LNCaP clone FGC (cell line): ENCODE measurements around the gene TADA2A.

Source experiments
- DNase-seq: peaks from one replicate; pipeline ENCODE4 v3.0.0-alpha.2; 2011; ENCODE audit warnings: low read depth
- H3K4me3 ChIP-seq: 2 replicates; pipeline ENCODE4 v1.5.1; 2011; ENCODE audit warnings: mild to moderate bottlenecking, low read depth, low read length, control low read depth
- TF ChIP-seq, protein P1 (sequence below): IDR thresholded peaks from 2 replicates; pipeline ENCODE4 v1.5.1; 2012; ENCODE audit warnings: mild to moderate bottlenecking; ENCODE audit not compliant: control insufficient read depth, insufficient read depth; ENCODE audit errors: extremely low read depth

The TADA2A gene

GRCh38 chr17:37361543-37361942, 45.1 kb upstream of the TADA2A start:
- DNase-seq, result no peak
- no peak overlapping the region for H3K4me3 ChIP-seq
- TF ChIP-seq, protein P1, sequence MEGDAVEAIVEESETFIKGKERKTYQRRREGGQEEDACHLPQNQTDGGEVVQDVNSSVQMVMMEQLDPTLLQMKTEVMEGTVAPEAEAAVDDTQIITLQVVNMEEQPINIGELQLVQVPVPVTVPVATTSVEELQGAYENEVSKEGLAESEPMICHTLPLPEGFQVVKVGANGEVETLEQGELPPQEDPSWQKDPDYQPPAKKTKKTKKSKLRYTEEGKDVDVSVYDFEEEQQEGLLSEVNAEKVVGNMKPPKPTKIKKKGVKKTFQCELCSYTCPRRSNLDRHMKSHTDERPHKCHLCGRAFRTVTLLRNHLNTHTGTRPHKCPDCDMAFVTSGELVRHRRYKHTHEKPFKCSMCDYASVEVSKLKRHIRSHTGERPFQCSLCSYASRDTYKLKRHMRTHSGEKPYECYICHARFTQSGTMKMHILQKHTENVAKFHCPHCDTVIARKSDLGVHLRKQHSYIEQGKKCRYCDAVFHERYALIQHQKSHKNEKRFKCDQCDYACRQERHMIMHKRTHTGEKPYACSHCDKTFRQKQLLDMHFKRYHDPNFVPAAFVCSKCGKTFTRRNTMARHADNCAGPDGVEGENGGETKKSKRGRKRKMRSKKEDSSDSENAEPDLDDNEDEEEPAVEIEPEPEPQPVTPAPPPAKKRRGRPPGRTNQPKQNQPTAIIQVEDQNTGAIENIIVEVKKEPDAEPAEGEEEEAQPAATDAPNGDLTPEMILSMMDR, result no peak

GRCh38 chr17:37365589-37365988, 41.1 kb upstream of the TADA2A start:
- TF ChIP-seq, protein P1, result no peak

GRCh38 chr17:37368577-37368976, 38.1 kb upstream of the TADA2A start:
- TF ChIP-seq, protein P1, result no peak
- DNase-seq, result no peak
- no peak overlapping the region for H3K4me3 ChIP-seq

More at GRCh38 chr17:37365589-37365988, 41.1 kb upstream of the TADA2A start:
- no peak for DNase-seq
- no peak overlapping the region for H3K4me3 ChIP-seq

GRCh38 chr17:37373530-37374159, 33.0 kb upstream of the TADA2A start:
- peak; percentile 82 for DNase-seq
- TF ChIP-seq, protein P1, result peak; percentile 100
- no peak overlapping the region for H3K4me3 ChIP-seq

DNA sequence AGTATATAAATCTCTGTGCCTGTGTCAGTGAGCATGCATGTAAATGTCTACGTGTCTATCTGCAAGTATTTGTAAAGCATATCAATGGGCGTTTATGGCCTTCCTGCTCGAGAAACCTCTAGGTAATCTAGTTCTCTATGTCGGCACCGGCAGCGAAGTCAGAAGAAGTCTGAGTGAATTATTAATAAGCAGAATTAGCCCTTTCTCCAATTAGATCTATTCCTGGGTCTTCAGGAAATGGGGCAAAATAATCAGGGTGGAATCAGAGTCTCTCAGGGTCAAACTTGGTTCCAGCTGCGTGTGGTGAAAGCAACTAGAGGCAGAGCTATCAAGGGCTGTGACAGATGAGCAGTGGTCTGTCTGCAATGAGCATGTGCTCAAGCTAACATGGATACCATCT, 31.0 kb upstream of the TADA2A start, which contains the start of gene C17orf78:
C17orf78 (plus strand) TSS at position 280 of the 400 bp plus-strand sequence; CDS start at position 388, 108 bp downstream.
- no peak within 1 kb of the TSS for H3K4me3 ChIP-seq
- no peak for DNase-seq
- TF ChIP-seq, protein P1, result no peak

DNA sequence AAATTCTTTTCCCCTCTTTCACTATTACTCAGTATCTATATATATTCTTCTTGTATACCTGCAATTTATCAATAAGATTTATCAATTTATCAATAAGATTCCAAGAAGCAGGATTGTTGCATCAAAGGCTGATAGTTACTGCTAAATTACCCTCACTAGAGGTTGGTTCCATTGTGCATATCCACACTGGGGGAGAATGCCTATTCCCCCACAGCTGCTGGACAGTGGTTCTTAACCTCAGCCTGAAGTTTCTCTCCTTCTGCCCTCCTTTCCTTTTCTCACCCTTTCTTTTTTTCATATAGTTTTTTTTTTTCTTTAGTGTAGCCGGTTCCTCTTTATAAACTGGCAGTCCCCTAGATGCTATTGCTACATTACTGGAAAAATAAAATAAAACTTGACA, 24.6 kb upstream of the TADA2A start:
- no peak for DNase-seq
- TF ChIP-seq, protein P1, result no peak
- H3K4me3 ChIP-seq, result no peak overlapping the region
